Testis (tissue), 3 donors: Measurements from ENCODE around the gene KLF13. TPM values are rescaled to one million over a fixed set of nuclear protein-coding genes. Genes with fewer than 3 reads are reported as not detected.
A peak's percentile ranks its signal among the peaks of the same experiment; 100 is the strongest.

Experiments used
- DNase-seq: peaks from one replicate; pipeline ENCODE4 v3.0.0-alpha.2; 2019
- H3K27ac ChIP-seq, 2 donors: fragments of 200-600 bp; sonication (generic); one replicate each; pipeline ENCODE4 v1.5.1; 2019
- H3K27me3 ChIP-seq: fragments of 200-600 bp; sonication (generic); one replicate; pipeline ENCODE4 v1.5.1; 2019
- H3K36me3 ChIP-seq: fragments of 200-600 bp; sonication (generic); one replicate; pipeline ENCODE4 v1.5.1; 2017; ENCODE audit warnings: low read depth; ENCODE audit errors: missing control alignments
- H3K4me1 ChIP-seq: fragments of 200-600 bp; sonication (generic); one replicate; pipeline ENCODE4 v1.5.1; 2019
- H3K4me3 ChIP-seq, 2 donors: fragments of 200-600 bp; sonication (generic); one replicate each; pipeline ENCODE4 v1.5.1; 2017 to 2019
- H3K9me3 ChIP-seq: fragments of 200-600 bp; sonication (generic); one replicate; pipeline ENCODE4 v1.5.1; 2017
- POLR2A ChIP-seq: fragments of 450-650 bp; IDR thresholded peaks from one replicate; pipeline ENCODE4 v1.6.1; 2017; ENCODE audit warnings: antibody characterized with exemption, mild to moderate bottlenecking, moderate library complexity
- WGBS, 2 donors: methylation state at CpG; one replicate each; pipeline ENCODE4 v1.1.5; 2018; 5-methylcytosine and 5-hydroxymethylcytosine counted together
- intact Hi-C: fragments of 100-400 bp; cut with DNase I; formaldehyde crosslinking; loops from one replicate; pipeline ENCODE4 v1.15.1; 2023; ENCODE audit warnings: low total_unique reads
- polyA plus RNA-seq: library from polyadenylated mRNA; stranded (reverse); fragments of 350-450 nt; fragmentation: Illumina TruSeq; extraction: RNeasy Lipid Tissue Mini Kit (QIAGEN cat#74804); gene quantifications from one replicate; pipeline ENCODE4 v1.2.3, GENCODE V29; 2014; ENCODE audit warnings: low read depth, low replicate concordance; ENCODE audit not compliant: insufficient read depth
- total RNA-seq, 2 donors: library from RNA; depleted of rRNA; stranded (reverse); fragments of >200 nt; gene quantifications; one replicate each; pipeline ENCODE4 v1.2.3, GENCODE V29; 2016
- TF ChIP-seq, protein P1 (sequence below), 3 experiments: fragments of 450-650 bp in 2 of 3; fragments of 200-600 bp in 1 of 3; sonication (generic) in 1 of 3; IDR thresholded peaks; one replicate each; pipeline ENCODE4 v1.5.1; 2016 to 2019; ENCODE audit warnings: antibody characterized with exemption in 3 of 3, mild to moderate bottlenecking in 2 of 3, moderate library complexity in 1 of 3

KLF13 gene
- total and polyA plus RNA-seq, 3 donors from 2014 or later = 41.9 to 61.7 (median 45.7) TPM

DNA sequence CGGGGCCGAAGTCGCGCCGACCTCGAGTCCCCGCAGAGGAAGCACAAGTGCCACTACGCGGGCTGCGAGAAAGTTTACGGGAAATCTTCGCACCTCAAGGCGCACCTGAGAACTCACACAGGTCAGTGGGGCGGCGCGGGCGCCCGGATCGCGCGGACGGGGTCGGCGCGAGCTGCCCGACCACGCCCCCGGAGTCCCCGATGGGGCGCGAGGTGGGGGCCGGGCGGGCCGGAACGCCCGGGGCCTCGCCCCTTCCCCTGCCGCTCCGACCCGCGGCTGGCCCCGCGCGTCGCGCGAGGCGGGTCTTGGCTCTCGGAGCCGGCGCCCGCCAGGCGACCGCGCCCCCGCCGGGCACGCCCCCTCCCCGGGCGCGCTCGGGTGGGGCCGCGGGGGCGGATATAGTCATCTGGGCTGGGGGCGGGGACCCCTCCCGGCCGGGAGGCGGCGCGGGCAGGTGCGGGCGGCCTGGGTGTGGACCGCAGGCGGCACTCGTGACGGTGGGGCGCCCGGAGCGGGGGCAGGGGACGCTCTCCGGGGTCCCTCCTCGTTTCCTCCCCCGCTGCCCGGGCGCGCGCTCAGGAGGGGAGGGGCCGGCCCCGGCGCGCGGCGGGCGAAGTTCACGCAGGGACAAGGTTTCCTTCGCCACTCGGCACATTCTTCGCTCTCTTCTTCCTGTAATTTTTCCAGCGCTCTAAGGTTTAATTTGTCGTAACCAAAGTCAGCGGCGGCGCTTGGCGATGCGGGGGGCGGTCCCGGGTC, 1.2 kb downstream of the KLF13 start:
- Histone ChIP-seq H3K4me3 (peak overlapping the region; percentile 88 to 93), H3K4me1 (peaks cover 53% of the 10 kb centered on the region), H3K9me3 (no peaks in the 10 kb centered on the region), H3K27ac (peak overlapping the region; percentile 91 to 99), H3K27me3 (no peaks in the 10 kb centered on the region), H3K36me3 (no peaks in the 10 kb centered on the region)
- intact Hi-C loops = loop anchor here (2.0 kb wide), 1 partner anchor 37 kb away; no protein-coding TSS in a partner anchor
- no peak for TF ChIP-seq POLR2A
- TF ChIP-seq, protein P1, sequence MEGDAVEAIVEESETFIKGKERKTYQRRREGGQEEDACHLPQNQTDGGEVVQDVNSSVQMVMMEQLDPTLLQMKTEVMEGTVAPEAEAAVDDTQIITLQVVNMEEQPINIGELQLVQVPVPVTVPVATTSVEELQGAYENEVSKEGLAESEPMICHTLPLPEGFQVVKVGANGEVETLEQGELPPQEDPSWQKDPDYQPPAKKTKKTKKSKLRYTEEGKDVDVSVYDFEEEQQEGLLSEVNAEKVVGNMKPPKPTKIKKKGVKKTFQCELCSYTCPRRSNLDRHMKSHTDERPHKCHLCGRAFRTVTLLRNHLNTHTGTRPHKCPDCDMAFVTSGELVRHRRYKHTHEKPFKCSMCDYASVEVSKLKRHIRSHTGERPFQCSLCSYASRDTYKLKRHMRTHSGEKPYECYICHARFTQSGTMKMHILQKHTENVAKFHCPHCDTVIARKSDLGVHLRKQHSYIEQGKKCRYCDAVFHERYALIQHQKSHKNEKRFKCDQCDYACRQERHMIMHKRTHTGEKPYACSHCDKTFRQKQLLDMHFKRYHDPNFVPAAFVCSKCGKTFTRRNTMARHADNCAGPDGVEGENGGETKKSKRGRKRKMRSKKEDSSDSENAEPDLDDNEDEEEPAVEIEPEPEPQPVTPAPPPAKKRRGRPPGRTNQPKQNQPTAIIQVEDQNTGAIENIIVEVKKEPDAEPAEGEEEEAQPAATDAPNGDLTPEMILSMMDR (IDR thresholded peaks at IDR 0.05) = no peak
- WGBS, 2 donors = 0% methylated on average over 15 to 58 of the region's 108 CpGs
- DNase-seq = peak; percentile 76

DNA sequence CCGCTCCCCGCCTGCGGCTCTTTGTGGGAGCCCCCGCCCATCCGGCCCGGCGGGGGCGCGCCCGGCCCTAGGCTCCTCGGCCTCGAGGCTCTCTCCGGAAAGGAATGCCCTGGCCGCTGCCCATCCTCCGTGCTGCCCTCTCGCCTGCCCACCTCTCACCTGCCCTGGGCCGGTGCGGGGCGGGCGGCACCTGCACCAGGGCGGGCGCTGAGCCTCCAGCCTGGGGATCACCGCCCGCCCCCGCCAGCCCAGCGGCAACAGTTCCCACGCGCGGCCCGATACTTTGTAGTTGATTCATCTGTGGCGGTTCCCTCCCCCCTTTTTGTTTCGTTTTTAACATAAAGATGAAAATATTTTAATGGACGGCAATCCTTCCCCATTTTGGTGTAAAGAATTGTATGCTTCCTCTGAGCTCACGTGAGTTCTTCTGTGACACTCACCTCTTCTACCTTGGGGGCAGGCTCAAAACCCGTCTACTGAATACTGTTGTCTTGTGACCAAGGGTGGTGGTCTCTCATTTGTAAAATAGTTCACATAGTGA, 1.9 kb downstream of the KLF13 start:
- DNase-seq = peak; percentile 71
- 0 to 1% methylated on average over 20 to 34 of the region's 35 CpGs for WGBS, 2 donors
- peaks cover 59% of the 10 kb centered on the region for H3K4me1 ChIP-seq

DNA sequence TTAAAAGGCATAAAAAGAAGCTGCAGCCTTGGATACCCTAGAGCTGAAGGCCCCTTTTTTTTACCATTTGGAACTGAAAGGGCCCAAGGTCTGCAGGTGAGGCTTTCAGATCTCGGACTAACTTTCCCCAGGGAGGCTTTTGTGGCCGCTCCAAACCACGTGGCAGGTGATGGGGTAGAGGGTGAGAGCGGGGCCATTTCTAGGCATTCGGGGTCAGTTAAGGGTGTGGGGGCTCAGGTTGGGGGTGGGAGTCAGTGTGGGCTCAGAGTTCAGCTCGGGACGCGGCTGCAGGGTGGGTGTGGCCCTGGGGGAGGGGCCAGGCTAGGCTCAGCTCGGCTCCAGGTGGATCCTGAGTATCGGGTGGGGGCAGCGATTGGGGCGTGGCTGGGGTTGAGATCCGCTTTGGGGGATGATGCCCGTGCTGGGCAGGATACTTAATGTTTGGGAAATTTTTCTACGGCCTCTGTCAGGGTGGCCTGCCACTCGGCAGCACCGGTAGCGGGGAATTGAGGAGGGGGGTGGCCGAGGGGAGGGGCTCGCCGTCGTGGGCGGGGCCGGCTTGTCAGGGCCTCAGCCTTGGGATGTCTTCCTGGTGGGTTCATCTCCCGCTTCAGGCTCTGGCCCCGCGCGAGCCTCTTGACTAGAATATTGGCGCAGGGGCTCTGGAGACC, 2.5 kb downstream of the KLF13 start:
- TF ChIP-seq POLR2A = no peak
- TF ChIP-seq, protein P1 (IDR thresholded peaks at IDR 0.05) = no peak
- H3K27ac ChIP-seq = peak overlapping the region; percentile 91 to 99
- DNase-seq = peak; percentile 74
- H3K27me3 ChIP-seq = no peaks in the 10 kb centered on the region
- intact Hi-C loops = no loop called here
- WGBS, 2 donors = 12 to 19% methylated on average over 6 to 29 of the region's 29 CpGs
- H3K4me1 ChIP-seq = peaks cover 53% of the 10 kb centered on the region
- no peaks in the 10 kb centered on the region for H3K36me3 ChIP-seq
- H3K9me3 ChIP-seq = no peaks in the 10 kb centered on the region
- H3K4me3 ChIP-seq = peak overlapping the region; percentile 88 to 93

More for the DNA sequence above, 1.9 kb downstream of the KLF13 start:
- H3K4me3 ChIP-seq = peak overlapping the region; percentile 88 to 93
- TF ChIP-seq, protein P1 (IDR thresholded peaks at IDR 0.05) = no peak
- no peak for TF ChIP-seq POLR2A
- intact Hi-C loops = no loop called here
- peak overlapping the region; percentile 91 to 99 for H3K27ac ChIP-seq
- H3K27me3 ChIP-seq = no peaks in the 10 kb centered on the region
- no peaks in the 10 kb centered on the region for H3K36me3 ChIP-seq
- H3K9me3 ChIP-seq = no peaks in the 10 kb centered on the region

DNA sequence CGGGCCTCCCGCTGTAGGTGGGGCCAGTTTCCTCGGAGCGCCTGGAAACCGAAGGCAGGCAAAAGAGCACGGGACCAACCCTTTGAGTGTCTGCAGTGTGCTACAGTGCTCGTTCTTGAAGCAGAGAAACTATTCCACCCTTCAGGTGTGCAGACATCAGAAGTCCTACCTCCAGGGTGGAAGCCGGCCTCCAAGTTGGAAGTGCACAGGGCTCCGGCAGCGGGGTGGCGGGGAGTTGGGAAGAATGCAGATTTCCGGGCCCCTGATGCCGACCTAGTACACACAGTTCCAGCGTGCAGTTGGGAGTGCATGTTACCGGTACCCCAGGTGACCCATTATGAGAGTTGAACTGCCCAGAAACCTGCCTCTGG, 3.0 kb downstream of the KLF13 start:
- Histone ChIP-seq H3K4me3 (peak overlapping the region; percentile 88 to 93), H3K36me3 (no peaks in the 10 kb centered on the region), H3K27me3 (no peaks in the 10 kb centered on the region), H3K27ac (peak overlapping the region; percentile 91 to 99), H3K9me3 (no peaks in the 10 kb centered on the region), H3K4me1 (peaks cover 53% of the 10 kb centered on the region)
- TF ChIP-seq, protein P1 (IDR thresholded peaks at IDR 0.05) = no peak
- TF ChIP-seq POLR2A = no peak
- no peak for DNase-seq
- WGBS, 2 donors = 16 to 27% methylated on average over 10 to 15 of the region's 15 CpGs
- intact Hi-C loops = no loop called here
